Measurements from ENCODE around the gene DEF6. TPM values are rescaled to one million over a fixed set of nuclear protein-coding genes. Genes with fewer than 3 reads are reported as not detected.

Gene DEF6
- total RNA-seq, 1 experiment from 2014 or later: 5.7 TPM

DNA sequence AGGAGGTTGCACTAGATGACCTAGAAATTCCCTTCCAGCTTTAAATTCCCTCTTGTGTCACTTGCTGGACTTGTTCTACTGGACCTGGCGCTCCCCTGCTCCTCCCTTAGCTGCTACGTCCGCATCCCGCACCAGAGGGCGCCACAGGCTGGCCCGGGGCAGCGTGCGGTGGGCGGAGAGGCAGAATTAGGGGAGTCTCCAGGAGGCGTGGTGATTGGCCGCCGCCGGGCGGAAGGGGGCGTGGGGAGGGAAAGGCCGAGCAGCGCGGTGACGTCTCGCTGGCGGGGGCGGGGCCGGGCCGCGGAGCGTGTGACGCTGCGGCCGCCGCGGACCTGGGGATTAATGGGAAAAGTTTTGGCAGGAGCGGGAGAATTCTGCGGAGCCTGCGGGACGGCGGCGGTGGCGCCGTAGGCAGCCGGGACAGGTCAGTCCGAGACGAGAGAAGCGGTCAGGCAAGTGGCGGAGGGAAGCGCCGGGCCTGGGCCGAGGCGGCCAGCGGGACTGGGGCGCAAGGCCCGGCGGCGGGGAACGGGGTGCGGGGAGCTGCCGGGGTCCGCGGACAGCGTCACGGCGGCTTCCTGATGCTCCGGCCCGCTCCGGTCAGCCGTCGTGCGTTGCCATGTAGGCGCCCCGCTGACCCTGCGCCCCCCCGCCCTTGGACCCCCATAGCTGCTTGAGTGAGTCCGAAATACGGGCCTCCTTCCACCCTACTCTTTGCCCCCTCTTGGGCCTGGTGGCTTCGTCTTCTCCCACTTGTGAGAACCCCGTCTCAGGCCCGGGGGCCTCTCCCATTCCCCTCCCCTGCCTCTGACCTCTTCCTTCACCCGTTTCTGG lies 44.9 kb downstream of the DEF6 start, which contains the start of gene PPARD:
PPARD (plus strand) TSS at position 301 of the 834 bp plus-strand sequence. CDS start 68,530 bp downstream, outside the sequence.
- peak; percentile 97 to 99 for DNase-seq
- no peaks in the 10 kb centered on the region for H3K27me3 Mint-ChIP-seq (ENCODE audit: insufficient read depth, unreplicated experiment)
- peak; percentile 88 to 97 for TF ChIP-seq CTCF (IDR thresholded peaks at IDR 0.05; ENCODE audit: insufficient read depth in 1 of 2, low read depth in 1 of 2, low read length in 1 of 2, severe bottlenecking in 1 of 2, unreplicated experiment in 1 of 2)
- no peaks in the 10 kb centered on the region for H3K9me3 Mint-ChIP-seq (ENCODE audit: unreplicated experiment)
- H3K36me3 Mint-ChIP-seq (ENCODE audit: insufficient read depth, unreplicated experiment): peaks cover 17% of the 10 kb centered on the region
- CTCF ChIA-PET: interaction anchor here (0.6 to 3.5 kb wide), 15 partner anchors 15 to 125 kb away, joined by 3 to 50 read pairs (median 4); partner anchors contain the start of genes DEF6, FANCE and RPL10A
- H3K36me3 ChIP-seq (ENCODE audit: control insufficient read depth, insufficient read depth, low read length): no peaks in the 10 kb centered on the region
- H3K9me3 ChIP-seq: no peaks in the 10 kb centered on the region
- intact Hi-C loops (cut with micrococcal nuclease; ENCODE audit: unreplicated experiment): loop anchor here (1.0 kb wide), 5 partner anchors 45 to 126 kb away; partner anchors contain the start of genes DEF6 and RPL10A
- H3K27ac Mint-ChIP-seq (ENCODE audit: unreplicated experiment): peak within 1 kb of the TSS; percentile 78
- POLR2A ChIA-PET: interaction anchor here (0.7 to 1.5 kb wide), 4 partner anchors 15 to 1631 kb away, joined by 3 to 6 read pairs (median 3); partner anchors contain the start of genes RPL10A and UQCC2
- BruUV-seq (replicated peaks): no TSS peak
- no peaks in the 10 kb centered on the region for H3K27me3 ChIP-seq (replicated peaks; ENCODE audit: control insufficient read depth, insufficient read depth, low read length)
- peak within 1 kb of the TSS; percentile 85 for H3K4me3 Mint-ChIP-seq (ENCODE audit: unreplicated experiment)
- H3K4me1 ChIP-seq: peaks cover 6% of the 10 kb centered on the region
- peak within 1 kb of the TSS; percentile 84 for H3K4me3 ChIP-seq (ENCODE audit: low read depth, low read length)
- no peaks in the 10 kb centered on the region for H3K4me1 Mint-ChIP-seq (ENCODE audit: low read depth, unreplicated experiment)

DNA sequence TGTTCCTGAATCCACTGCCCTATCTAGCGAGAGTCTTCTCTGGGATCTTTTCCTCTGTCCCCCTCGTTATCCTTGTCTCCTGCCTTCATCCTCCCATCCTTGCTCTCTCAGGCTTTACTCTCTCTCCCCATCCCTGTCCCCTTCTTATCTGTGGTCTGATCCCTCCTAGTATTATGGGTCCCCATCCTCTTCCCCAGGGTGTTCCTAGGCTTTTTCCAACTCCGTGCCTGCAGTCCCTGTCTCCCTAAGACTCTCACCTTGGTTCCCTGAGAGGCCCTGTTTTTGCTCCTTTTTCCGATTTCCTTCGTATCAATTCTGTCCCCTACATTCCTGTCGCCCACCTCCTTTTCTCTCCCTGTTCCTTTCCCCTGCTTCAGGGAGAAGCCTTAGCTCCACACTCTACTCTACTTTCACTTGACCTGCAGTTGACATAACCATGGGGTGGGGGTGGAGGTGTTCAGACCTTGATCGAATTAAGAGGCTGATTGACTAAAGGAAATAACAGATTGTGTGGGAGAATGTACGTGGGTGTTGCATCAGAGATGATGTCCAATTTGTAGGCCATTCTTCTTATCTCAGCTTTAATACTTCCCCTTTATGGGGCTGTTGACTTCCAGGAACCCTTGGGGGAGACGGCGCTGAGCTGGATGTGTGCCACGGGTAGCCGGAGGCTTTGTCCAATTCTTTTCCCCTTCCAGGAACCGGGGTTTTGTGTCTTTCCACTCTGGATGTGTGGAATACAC lies 45.6 kb downstream of the DEF6 start:
- Histone ChIP-seq H3K4me1 (peaks cover 6% of the 10 kb centered on the region), H3K9me3 (no peaks in the 10 kb centered on the region), H3K36me3 (ENCODE audit: control insufficient read depth, insufficient read depth, low read length) (no peaks in the 10 kb centered on the region), H3K27me3 (replicated peaks; ENCODE audit: control insufficient read depth, insufficient read depth, low read length) (no peaks in the 10 kb centered on the region), H3K4me3 (ENCODE audit: low read depth, low read length) (peak overlapping the region; percentile 84)
- TF ChIP-seq CTCF (IDR thresholded peaks at IDR 0.05; ENCODE audit: insufficient read depth in 1 of 2, low read depth in 1 of 2, low read length in 1 of 2, severe bottlenecking in 1 of 2, unreplicated experiment in 1 of 2): no peak
- ChIA-PET POLR2A (interaction anchor here (0.7 to 1.5 kb wide), 2 partner anchors 125 to 1632 kb away, joined by 3 to 6 read pairs; partner anchors contain the start of genes RPL10A and UQCC2), CTCF (interaction anchor here (1.4 to 3.5 kb wide), 6 partner anchors 25 to 123 kb away, joined by 4 to 50 read pairs (median 14); partner anchors contain the start of genes DEF6 and FANCE)
- Mint-ChIP-seq H3K36me3 (ENCODE audit: insufficient read depth, unreplicated experiment) (peaks cover 20% of the 10 kb centered on the region), H3K4me3 (ENCODE audit: unreplicated experiment) (peak overlapping the region; percentile 85), H3K9me3 (ENCODE audit: unreplicated experiment) (no peaks in the 10 kb centered on the region), H3K27me3 (ENCODE audit: insufficient read depth, unreplicated experiment) (no peaks in the 10 kb centered on the region), H3K4me1 (ENCODE audit: low read depth, unreplicated experiment) (no peaks in the 10 kb centered on the region), H3K27ac (ENCODE audit: unreplicated experiment) (peak overlapping the region; percentile 78)
- BruUV-seq (replicated peaks): TSS peak; percentile 54
- intact Hi-C loops (cut with micrococcal nuclease; ENCODE audit: unreplicated experiment): no loop called here
- DNase-seq: no peak
